ENCODE results near the gene PDCD1LG2. TPM values are rescaled to one million over a fixed set of nuclear protein-coding genes. Genes with fewer than 3 reads are reported as not detected.
"Not testable (repeated sequence)": the region's sequence is repeated elsewhere in the genome, so short reads cannot be mapped to it uniquely, and the experiment has no call there.

Gene PDCD1LG2
- total and polyA plus RNA-seq, 2 experiments from 2014 or later = not detected

GRCh38 chr9:5468850-5469249 is 41.5 kb upstream of the PDCD1LG2 start:
- no peak for DNase-seq (ENCODE audit: low spot score)
- no peak for TF ChIP-seq EZH2 (IDR thresholded peaks at IDR 0.05; ENCODE audit: borderline replicate concordance)
- TF ChIP-seq EZH2phosphoT487 (IDR thresholded peaks at IDR 0.05; ENCODE audit: low read depth, severe bottlenecking, unreplicated experiment) = no peak
- no peak for TF ChIP-seq CTCF (IDR thresholded peaks at IDR 0.05; ENCODE audit: poor library complexity)
- no peak overlapping the region for H3K27ac ChIP-seq
- H3K4me3 ChIP-seq = no peak overlapping the region
- 77% methylated on average over 5 of the region's 5 CpGs for WGBS (ENCODE audit: low lambda C conversion rate, missing lambda C conversion rate)
- H3K79me2 ChIP-seq = no peaks in the 10 kb centered on the region
- no peaks in the 10 kb centered on the region for H3K4me1 ChIP-seq (ENCODE audit: insufficient read depth)
- H3K4me2 ChIP-seq = no peak overlapping the region
- no peak overlapping the region for H2AFZ ChIP-seq
- no peaks in the 10 kb centered on the region for H3K9me3 ChIP-seq (ENCODE audit: low read depth)
- no peaks in the 10 kb centered on the region for H4K20me1 ChIP-seq (ENCODE audit: insufficient read depth, poor library complexity, severe bottlenecking)
- no peaks in the 10 kb centered on the region for H3K9me2 ChIP-seq (replicated peaks; ENCODE audit: insufficient read depth)
- H3K36me3 ChIP-seq (replicated peaks; ENCODE audit: insufficient read depth, low read depth) = no peaks in the 10 kb centered on the region
- H3K27me3 ChIP-seq = no peaks in the 10 kb centered on the region

GRCh38 chr9:5470122-5470521 is 40.2 kb upstream of the PDCD1LG2 start:
- no peak overlapping the region for H2AFZ ChIP-seq
- H4K20me1 ChIP-seq (ENCODE audit: insufficient read depth, poor library complexity, severe bottlenecking) = no peaks in the 10 kb centered on the region
- H3K36me3 ChIP-seq (replicated peaks; ENCODE audit: insufficient read depth, low read depth) = no peaks in the 10 kb centered on the region
- no peaks in the 10 kb centered on the region for H3K4me1 ChIP-seq (ENCODE audit: insufficient read depth)
- no peaks in the 10 kb centered on the region for H3K9me2 ChIP-seq (replicated peaks; ENCODE audit: insufficient read depth)
- no peak for DNase-seq (ENCODE audit: low spot score)
- no peaks in the 10 kb centered on the region for H3K9me3 ChIP-seq (ENCODE audit: low read depth)
- no peak overlapping the region for H3K4me3 ChIP-seq
- no peaks in the 10 kb centered on the region for H3K79me2 ChIP-seq
- H3K27me3 ChIP-seq = no peaks in the 10 kb centered on the region
- H3K4me2 ChIP-seq = no peak overlapping the region
- TF ChIP-seq EZH2phosphoT487 (IDR thresholded peaks at IDR 0.05; ENCODE audit: low read depth, severe bottlenecking, unreplicated experiment) (no peak), CTCF (IDR thresholded peaks at IDR 0.05; ENCODE audit: poor library complexity) (no peak), EZH2 (IDR thresholded peaks at IDR 0.05; ENCODE audit: borderline replicate concordance) (no peak)
- no peak overlapping the region for H3K27ac ChIP-seq
- 88% methylated on average over 1 of the region's 1 CpG for WGBS (ENCODE audit: low lambda C conversion rate, missing lambda C conversion rate)

- no peaks in the 10 kb centered on the region for H3K4me1 ChIP-seq (ENCODE audit: insufficient read depth)
- H2AFZ ChIP-seq = no peak overlapping the region
Observed at GRCh38 chr9:5470816-5471215, 39.5 kb upstream of the PDCD1LG2 start.

GRCh38 chr9:5475611-5476010 is 34.7 kb upstream of the PDCD1LG2 start:
- WGBS (ENCODE audit: low lambda C conversion rate, missing lambda C conversion rate) = 86% methylated on average over 2 of the region's 2 CpGs
- H3K36me3 ChIP-seq (replicated peaks; ENCODE audit: insufficient read depth, low read depth); H2AFZ ChIP-seq; H3K9me3 ChIP-seq (ENCODE audit: low read depth); H3K9me2 ChIP-seq (replicated peaks; ENCODE audit: insufficient read depth); DNase-seq (ENCODE audit: low spot score); H3K4me1 ChIP-seq (ENCODE audit: insufficient read depth); H3K4me2 ChIP-seq; H3K27ac ChIP-seq; H3K27me3 ChIP-seq; H3K79me2 ChIP-seq; H4K20me1 ChIP-seq (ENCODE audit: insufficient read depth, poor library complexity, severe bottlenecking); H3K4me3 ChIP-seq: not testable (repeated sequence)

More at GRCh38 chr9:5470816-5471215, 39.5 kb upstream of the PDCD1LG2 start:
- no peak overlapping the region for H3K4me3 ChIP-seq
- no peak for DNase-seq (ENCODE audit: low spot score)
- no peak for TF ChIP-seq EZH2phosphoT487 (IDR thresholded peaks at IDR 0.05; ENCODE audit: low read depth, severe bottlenecking, unreplicated experiment)
- TF ChIP-seq CTCF (IDR thresholded peaks at IDR 0.05; ENCODE audit: poor library complexity) = no peak
- TF ChIP-seq EZH2 (IDR thresholded peaks at IDR 0.05; ENCODE audit: borderline replicate concordance) = no peak
- H3K9me2 ChIP-seq (replicated peaks; ENCODE audit: insufficient read depth) = no peaks in the 10 kb centered on the region
- H3K4me2 ChIP-seq = no peak overlapping the region
- no peak overlapping the region for H3K27ac ChIP-seq
- H4K20me1 ChIP-seq (ENCODE audit: insufficient read depth, poor library complexity, severe bottlenecking) = no peaks in the 10 kb centered on the region
- no peaks in the 10 kb centered on the region for H3K79me2 ChIP-seq
- WGBS (ENCODE audit: low lambda C conversion rate, missing lambda C conversion rate) = 95% methylated on average over 3 of the region's 3 CpGs
- no peaks in the 10 kb centered on the region for H3K27me3 ChIP-seq
- H3K9me3 ChIP-seq (ENCODE audit: low read depth) = no peaks in the 10 kb centered on the region
- H3K36me3 ChIP-seq (replicated peaks; ENCODE audit: insufficient read depth, low read depth) = no peaks in the 10 kb centered on the region

All from hepatocyte (in vitro differentiated cells).